Nephron progenitor cell (in vitro differentiated cells): Measurements from ENCODE around the gene RARRES2.
"Not testable (repeated sequence)": the region's sequence is repeated elsewhere in the genome, so short reads cannot be mapped to it uniquely, and the experiment has no call there.

Source experiments
- DNase-seq: peaks from one replicate; pipeline ENCODE4 v3.0.0; 2021
- H3K27ac Mint-ChIP-seq: 2 replicates; pipeline ENCODE4 v1.8.0; 2021; ENCODE audit warnings: mild to moderate bottlenecking, moderate library complexity, mixed read lengths
- H3K27me3 Mint-ChIP-seq: 2 replicates; pipeline ENCODE4 v1.8.0; 2021; ENCODE audit warnings: mild to moderate bottlenecking, low read depth, mixed read lengths; ENCODE audit not compliant: poor library complexity
- H3K36me3 Mint-ChIP-seq: 2 replicates; pipeline ENCODE4 v1.8.0; 2021; ENCODE audit warnings: low read depth, mixed read lengths
- H3K4me1 Mint-ChIP-seq: 2 replicates; pipeline ENCODE4 v1.8.0; 2021; ENCODE audit warnings: mixed read lengths
- H3K4me3 Mint-ChIP-seq: 2 replicates; pipeline ENCODE4 v1.8.0; 2021; ENCODE audit warnings: mild to moderate bottlenecking, moderate library complexity, mixed read lengths
- H3K9me3 Mint-ChIP-seq: 2 replicates; pipeline ENCODE4 v1.8.0; 2021; ENCODE audit warnings: mild to moderate bottlenecking, moderate library complexity, mixed read lengths
- TF ChIP-seq, protein P1 (sequence below): fragments of 200-600 bp; sonication (generic); IDR thresholded peaks from 2 replicates; pipeline ENCODE4 v1.5.0; 2021; ENCODE audit warnings: antibody characterized with exemption

RARRES2 gene

DNA sequence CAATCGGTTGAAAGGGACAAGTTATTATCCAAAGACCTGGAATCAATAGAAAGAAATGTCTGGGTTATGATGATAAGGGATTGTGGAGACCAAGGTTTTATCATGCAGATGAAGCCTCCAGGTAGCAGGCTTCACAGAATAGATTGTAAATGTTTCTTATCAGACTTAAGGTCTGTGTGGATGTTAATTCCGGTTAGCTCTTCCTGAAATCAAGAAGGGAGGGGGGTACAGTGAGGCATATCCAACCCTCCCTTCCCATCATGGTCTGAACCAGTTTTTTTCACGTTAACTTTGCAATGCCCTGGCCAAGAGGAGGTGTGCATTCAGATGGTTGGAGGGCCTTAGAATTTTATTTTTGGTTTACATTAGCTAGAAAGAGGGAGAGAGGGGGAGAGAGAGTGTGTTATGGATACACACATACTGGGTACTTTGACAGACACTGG lies 28.0 kb downstream of the RARRES2 start:
- H3K27ac Mint-ChIP-seq = no peak overlapping the region
- H3K36me3 Mint-ChIP-seq = peaks cover under 1% of the 10 kb centered on the region
- H3K4me1 Mint-ChIP-seq = peaks cover 15% of the 10 kb centered on the region
- H3K27me3 Mint-ChIP-seq = no peaks in the 10 kb centered on the region
- peaks cover 7% of the 10 kb centered on the region for H3K9me3 Mint-ChIP-seq
- TF ChIP-seq, protein P1, sequence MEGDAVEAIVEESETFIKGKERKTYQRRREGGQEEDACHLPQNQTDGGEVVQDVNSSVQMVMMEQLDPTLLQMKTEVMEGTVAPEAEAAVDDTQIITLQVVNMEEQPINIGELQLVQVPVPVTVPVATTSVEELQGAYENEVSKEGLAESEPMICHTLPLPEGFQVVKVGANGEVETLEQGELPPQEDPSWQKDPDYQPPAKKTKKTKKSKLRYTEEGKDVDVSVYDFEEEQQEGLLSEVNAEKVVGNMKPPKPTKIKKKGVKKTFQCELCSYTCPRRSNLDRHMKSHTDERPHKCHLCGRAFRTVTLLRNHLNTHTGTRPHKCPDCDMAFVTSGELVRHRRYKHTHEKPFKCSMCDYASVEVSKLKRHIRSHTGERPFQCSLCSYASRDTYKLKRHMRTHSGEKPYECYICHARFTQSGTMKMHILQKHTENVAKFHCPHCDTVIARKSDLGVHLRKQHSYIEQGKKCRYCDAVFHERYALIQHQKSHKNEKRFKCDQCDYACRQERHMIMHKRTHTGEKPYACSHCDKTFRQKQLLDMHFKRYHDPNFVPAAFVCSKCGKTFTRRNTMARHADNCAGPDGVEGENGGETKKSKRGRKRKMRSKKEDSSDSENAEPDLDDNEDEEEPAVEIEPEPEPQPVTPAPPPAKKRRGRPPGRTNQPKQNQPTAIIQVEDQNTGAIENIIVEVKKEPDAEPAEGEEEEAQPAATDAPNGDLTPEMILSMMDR = no peak
- H3K4me3 Mint-ChIP-seq = no peak overlapping the region
- no peak for DNase-seq

DNA sequence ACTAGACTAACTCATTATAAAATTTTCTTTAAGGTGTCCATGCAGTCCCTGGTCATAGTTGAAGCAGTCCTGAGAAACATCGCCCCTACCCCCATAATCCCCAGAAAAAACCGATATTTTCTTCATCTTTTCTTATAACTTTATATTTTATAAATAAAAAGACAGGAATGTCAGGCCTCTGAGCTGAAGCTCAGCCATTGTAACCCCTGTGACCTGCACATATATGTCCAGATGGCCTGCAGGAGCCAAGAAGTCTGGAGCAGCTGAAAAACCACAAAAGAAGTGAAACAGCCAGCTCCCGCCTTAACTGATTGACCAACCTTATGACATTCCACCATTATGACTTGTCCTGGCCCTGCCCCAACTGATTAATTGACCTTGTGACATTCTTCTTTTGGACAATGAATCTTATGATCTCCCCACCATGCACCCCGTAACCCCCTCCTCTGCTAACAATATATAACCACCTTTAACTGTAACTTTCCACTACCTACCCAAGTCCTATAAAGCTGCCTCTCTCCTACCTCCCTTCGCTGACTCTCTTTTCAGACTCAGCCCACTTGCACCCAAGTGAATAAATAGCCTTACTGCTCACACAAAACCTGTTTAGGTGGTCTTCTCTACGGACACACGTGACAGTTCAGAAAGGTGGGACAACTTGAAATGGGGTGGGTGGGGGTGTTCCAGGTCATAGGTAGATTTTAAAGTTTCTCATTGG lies 28.6 kb downstream of the RARRES2 start:
- H3K4me1 Mint-ChIP-seq = peaks cover 15% of the 10 kb centered on the region
- not testable (repeated sequence) for H3K4me3 Mint-ChIP-seq, H3K36me3 Mint-ChIP-seq, DNase-seq, H3K27ac Mint-ChIP-seq, H3K27me3 Mint-ChIP-seq
- peaks cover 13% of the 10 kb centered on the region for H3K9me3 Mint-ChIP-seq

DNA sequence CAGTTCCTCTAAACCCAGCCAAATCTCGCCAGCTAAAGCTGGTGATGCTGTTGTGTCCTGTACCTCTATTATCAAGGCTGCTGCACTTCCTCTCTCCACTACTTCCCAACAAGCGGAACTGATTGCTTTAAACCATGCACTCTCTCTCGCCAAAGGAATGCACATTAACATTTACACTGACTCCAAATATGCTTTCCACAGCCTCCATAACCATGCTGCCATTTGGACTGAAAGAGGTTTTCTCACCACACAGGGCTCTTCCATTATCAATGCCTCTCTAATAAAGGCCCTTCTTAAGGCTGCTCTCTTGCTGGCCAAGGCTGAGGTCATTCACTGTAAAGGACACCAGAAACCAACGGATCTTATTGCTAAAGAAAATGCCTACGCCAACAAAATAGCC lies 29.7 kb downstream of the RARRES2 start:
- Mint-ChIP-seq H3K36me3 (peaks cover 10% of the 10 kb centered on the region), H3K27ac (no peak overlapping the region), H3K9me3 (peaks cover 24% of the 10 kb centered on the region), H3K4me3 (no peak overlapping the region), H3K4me1 (peaks cover 15% of the 10 kb centered on the region), H3K27me3 (peaks cover 4% of the 10 kb centered on the region)
- TF ChIP-seq, protein P1 = no peak
- DNase-seq = no peak

DNA sequence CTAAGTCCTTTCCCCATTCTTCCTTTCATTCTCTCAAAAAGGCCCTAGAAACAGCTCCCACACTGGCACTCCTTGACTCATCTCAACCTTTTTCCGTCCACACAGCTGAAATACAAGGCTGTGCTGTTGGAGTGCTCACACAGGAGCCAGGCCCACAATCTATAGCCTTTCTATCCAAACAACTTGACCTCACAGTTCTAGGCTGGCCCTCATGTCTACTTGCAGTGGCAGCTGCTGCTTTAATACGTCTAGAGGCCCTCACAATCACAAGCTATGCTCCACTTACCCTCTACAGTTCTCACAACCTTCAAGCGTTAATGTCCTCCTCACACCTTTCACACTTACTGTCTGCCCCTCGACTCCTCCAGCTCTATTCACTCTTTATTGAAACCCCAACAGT lies 30.3 kb downstream of the RARRES2 start:
- Mint-ChIP-seq H3K36me3 (peaks cover 10% of the 10 kb centered on the region), H3K4me3 (no peak overlapping the region), H3K9me3 (peaks cover 27% of the 10 kb centered on the region), H3K27me3 (peaks cover 4% of the 10 kb centered on the region), H3K27ac (no peak overlapping the region), H3K4me1 (peaks cover 15% of the 10 kb centered on the region)
- TF ChIP-seq, protein P1 = no peak
- DNase-seq = no peak

DNA sequence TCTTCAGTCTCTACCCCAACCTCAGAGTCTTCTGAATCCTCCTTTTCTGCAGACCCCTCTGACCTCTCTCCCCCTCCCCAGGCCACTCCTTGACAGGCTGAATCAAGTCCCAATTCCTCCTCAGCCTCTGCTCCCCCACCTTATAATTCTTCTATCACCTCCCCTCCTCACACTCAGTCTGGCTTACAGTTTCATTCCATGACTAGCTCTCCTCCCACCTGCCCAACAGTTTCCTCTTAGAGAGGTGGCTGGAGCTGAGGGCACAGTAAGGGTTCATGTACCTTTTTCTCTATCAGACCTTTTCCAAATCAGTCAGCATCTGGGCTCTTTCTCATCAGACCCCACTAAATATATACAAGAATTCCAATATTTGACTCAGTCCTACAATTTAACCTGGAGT lies 32.9 kb downstream of the RARRES2 start:
- no peak overlapping the region for H3K4me3 Mint-ChIP-seq
- peaks cover 20% of the 10 kb centered on the region for H3K4me1 Mint-ChIP-seq
- H3K27ac Mint-ChIP-seq = no peak overlapping the region
- TF ChIP-seq, protein P1 = no peak
- no peak for DNase-seq
- peaks cover 10% of the 10 kb centered on the region for H3K36me3 Mint-ChIP-seq
- H3K9me3 Mint-ChIP-seq = peaks cover 27% of the 10 kb centered on the region
- peaks cover 10% of the 10 kb centered on the region for H3K27me3 Mint-ChIP-seq

DNA sequence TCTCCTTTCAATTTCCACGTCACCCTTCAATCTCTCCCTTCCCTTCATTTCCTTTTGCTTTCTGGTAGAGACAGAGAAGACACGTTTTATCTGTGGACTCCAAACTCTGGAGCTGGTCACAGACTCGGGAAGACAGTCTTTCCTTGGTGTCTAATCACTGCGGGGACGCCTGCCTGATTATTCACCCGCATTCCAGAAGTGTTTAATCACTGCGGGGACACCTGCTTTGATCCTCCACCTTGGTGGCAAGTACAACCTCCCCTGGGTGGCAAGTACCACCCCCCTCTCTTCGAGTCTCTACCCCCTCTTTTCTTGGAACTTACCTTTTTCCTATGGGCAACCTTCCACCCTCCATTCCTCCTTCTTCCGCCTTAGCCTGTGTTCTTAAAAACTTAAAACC lies 33.5 kb downstream of the RARRES2 start:
- no peak for DNase-seq
- Mint-ChIP-seq H3K4me1 (peaks cover 13% of the 10 kb centered on the region), H3K36me3 (peaks cover 10% of the 10 kb centered on the region), H3K4me3 (no peak overlapping the region), H3K27ac (no peak overlapping the region), H3K27me3 (peaks cover 10% of the 10 kb centered on the region), H3K9me3 (peaks cover 27% of the 10 kb centered on the region)
- TF ChIP-seq, protein P1 = no peak
